ENCODE measurements around the gene NHSL2.
A peak's percentile ranks its signal among the peaks of the same experiment; 100 is the strongest.

NHSL2 gene

DNA sequence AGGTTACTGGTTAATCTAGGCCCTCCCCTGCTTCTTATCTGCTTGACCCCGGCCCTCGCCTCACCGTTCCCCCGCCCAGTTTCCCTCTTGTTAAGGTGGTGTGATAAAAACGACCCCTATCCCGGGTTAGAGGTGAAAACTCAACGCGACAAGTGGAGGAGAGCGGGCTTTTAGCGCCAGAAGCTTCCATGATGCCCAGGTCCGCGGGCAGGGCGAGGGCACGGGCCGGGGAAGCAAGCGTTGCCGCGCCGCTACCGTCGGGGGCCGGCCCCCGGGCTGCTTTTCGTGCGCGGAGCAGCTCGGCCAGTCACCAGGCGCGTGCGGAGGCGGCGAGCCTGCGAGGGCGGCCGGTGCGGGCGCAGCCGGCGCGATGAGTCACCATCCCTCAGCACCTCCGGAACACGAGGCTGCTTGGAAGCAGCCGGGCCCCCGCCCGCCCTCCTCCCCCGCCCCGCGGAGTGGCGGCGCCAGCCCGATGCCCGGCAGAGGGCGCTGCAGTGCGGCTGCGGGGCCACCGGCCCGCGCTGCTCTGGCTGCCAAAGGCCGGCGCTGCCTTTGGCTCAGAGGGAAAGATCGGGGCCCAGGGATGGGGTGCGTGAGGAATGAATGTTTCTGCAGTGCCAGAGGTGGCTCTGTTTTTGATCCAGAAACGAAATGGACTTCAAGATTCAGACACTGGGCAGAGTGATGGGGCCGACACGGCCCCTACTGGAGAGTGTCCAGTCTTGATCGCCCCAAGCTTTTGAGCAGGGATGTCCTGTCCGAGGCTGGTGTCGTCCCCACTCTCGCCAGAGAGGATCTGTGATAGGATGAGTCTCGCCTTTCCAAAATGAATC lies 107.8 kb downstream of the NHSL2 start:
- peak in 53 of 56 donors; percentile 2 to 80 (median 55) for DNase-seq

GRCh38 chrX:72019487-72019886 lies 108.8 kb downstream of the NHSL2 start:
- no peak for DNase-seq

DNA sequence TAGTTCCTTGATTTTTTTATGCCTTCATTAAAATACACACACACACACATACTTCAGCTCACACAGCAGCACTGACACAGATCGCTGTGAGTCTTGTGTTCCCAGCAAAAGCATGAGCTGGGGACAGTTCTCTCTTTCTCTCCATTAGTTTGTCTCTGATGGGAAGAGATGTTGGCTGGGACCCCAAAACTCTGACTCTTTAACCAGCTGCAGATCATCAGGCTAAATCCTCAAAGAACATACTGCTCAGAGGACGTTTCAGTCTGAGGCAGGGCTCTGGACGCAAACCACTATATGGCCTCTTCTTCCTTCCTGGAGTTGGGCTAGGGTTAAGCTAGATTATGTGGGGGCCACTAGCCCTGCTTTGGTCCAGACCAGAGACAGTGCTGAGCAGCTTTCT lies 109.6 kb downstream of the NHSL2 start:
- no peak for DNase-seq

GRCh38 chrX:72020788-72021187 lies 110.1 kb downstream of the NHSL2 start:
- no peak for DNase-seq

GRCh38 chrX:72021975-72022374 lies 111.3 kb downstream of the NHSL2 start:
- no peak for DNase-seq

- no peak for DNase-seq
Measured at GRCh38 chrX:72023071-72023470, 112.4 kb downstream of the NHSL2 start.

GRCh38 chrX:72025236-72025770 lies 114.7 kb downstream of the NHSL2 start:
- no peak for DNase-seq

GRCh38 chrX:72026341-72027023 lies 115.8 kb downstream of the NHSL2 start:
- DNase-seq = peak in 1 of 56 donors; percentile 1

DNA sequence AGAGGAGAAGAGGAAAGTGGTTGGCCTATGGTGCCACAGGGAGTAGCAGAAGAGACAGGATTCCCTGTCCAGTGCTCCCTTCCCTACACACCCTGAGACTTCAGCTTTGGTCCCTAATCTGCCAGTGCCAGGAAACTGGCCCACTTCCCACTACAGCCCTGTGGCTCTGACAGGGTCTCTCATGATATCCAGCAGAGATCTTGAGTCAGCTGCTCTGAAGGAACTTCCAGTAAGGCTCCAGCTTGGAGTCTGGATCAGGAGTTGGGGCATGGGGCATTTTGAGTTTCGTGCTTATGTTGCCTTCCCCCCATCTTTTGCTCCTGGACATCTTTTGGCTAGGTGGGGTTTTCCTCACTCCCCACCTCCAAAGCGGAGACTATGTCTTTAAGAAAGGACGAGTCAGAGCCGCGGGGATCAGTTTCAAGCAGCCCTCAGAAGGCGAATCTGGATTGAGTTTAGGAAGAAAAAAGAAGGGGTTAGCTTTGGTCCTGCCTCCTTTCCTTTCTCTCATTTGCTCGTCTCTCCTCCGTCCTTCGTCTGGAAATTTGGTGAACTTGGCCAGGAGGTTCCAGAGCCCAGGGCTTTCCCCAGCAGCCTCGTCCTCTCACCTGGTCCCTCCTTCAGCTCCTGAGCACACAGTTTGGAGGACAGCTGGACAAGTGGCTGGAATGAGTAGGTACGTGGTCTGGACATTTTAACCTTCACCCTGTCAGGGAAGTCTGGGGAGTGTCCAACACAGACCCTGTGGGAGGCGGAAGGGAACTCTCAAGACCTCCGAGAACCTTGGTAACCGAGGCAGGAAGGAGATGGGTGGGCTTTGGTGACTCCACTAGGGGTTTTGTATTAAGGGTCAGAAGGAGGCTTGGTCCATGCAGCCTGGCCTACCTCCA lies 116.6 kb downstream of the NHSL2 start:
- no peak for DNase-seq

- DNase-seq = no peak
Measured at GRCh38 chrX:72027914-72028307, 117.3 kb downstream of the NHSL2 start.

DNA sequence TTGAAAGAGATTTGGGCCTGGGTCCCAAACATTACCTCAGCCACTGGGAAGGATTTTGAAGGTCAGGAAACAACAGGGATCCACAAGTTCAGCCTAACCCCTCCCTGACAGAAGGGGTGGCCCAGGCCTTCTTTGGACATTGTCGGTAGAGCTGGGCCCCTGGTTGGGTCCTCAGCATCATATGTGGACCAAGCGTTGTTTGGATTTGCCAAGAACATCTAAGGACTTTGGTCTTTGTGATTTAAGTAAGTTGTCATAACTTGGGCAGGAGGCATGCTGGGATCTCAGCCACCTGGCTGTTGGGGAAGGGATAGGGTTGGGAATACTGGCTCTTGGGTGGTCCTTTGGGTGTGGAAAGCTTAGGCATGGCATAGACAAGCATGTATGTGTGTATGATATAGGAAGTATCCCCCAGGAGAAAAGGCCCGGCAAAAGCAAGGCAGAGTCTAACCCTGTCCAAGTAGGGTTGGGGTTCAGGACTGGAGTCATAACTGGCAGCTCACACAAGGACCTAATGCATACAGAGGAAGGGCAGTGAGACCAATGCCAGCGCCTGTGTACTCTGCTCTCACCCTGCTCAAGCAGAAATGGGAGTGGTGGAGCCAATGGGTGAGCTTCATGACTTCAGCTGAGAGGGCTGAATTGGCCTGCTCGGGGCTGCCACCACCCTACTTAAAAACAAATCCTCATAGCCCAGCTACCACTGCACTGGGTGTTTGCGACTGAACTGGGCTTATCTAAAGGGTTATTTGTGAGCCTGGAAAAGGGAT lies 118.2 kb downstream of the NHSL2 start:
- no peak for DNase-seq

GRCh38 chrX:72029483-72030411 lies 119.1 kb downstream of the NHSL2 start:
- DNase-seq = no peak

DNA sequence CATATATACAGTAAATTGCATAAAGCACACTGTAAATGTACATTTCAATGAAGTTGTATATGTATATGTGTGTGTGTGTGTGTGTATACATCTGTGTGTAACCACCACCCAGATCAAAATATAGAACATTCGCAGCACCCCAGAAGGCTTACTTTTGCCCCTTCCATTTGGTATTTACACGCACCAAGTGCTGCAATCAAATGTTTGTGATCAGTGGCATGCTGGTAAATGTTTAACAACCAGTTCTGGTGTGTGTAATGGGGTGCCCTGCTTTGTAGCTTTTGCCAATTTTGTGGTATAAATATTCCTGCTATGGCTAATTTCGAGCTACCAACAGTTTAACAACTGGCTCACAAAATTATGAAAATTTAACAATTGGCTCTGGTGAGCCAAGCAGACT lies 119.8 kb downstream of the NHSL2 start:
- no peak for DNase-seq

GRCh38 chrX:72031118-72031517 lies 120.5 kb downstream of the NHSL2 start:
- no peak for DNase-seq

DNA sequence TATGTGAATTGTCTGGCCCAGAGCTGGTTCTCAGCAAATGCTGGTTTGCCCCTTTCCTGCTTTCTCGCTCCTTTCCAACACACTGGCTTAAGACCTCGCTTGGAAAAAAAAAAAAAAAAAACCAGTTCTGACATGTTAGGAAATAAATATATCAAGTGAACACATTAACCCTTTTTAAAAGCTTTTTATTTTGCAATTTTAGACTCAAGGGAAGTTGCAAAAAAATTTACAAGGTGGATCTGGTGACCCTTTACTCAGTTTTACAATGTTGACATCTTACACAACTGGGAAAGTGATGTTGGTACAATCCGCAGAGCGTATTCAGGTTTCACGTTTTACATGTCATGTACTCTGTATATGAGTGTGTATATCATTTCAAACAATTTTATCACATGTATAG lies 121.0 kb downstream of the NHSL2 start:
- DNase-seq = no peak

- DNase-seq = no peak
Measured at GRCh38 chrX:72037601-72038000, 127.0 kb downstream of the NHSL2 start.

- DNase-seq = no peak
Measured at GRCh38 chrX:72038016-72038415, 127.4 kb downstream of the NHSL2 start.

GRCh38 chrX:72038868-72039267 lies 128.2 kb downstream of the NHSL2 start:
- no peak for DNase-seq

DNA sequence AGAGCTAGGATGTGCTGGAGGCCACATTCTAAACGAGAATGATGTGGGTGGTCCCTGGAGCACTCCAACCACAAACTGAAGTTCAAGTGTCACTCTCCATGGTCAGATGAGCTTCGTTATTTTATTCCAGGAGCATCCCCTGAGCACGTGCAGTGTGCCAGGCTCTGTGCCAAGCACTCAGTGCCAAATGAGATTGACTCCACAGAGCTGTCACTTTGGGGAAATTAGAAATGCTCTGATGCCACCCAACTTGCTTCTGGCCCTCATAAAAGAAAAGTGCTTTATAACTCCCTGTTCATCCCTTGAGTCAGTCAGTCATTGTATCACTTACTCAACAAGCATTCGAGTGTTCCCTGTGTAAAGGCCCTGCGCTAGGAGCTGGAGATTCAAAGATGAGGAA lies 129.9 kb downstream of the NHSL2 start:
- DNase-seq = no peak

DNA sequence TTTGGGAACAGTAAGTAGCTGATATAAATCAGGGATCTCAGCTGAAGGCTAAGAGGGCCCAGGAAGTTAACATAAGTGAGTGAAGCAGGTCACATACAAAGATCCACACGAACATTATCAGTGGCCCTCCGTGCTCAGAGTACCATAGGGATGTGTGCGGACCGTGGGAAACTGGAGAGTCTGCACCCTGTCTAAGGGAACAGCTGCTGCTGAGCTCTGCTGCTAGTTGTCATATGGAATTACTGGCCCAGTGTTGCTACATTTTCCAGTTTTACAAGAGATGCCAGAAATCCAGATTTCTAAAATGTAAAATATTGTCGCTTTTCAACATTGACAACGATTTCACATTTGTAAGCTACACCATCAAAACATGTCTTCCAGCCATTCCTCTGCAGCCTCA lies 130.5 kb downstream of the NHSL2 start:
- no peak for DNase-seq
